22Rv1 (cell line): ENCODE results near the gene FAM180B.

Experiments
- CTCF ChIP-seq: fragments of 450-650 bp; IDR thresholded peaks from 2 replicates; pipeline ENCODE4 v1.5.1; 2017; ENCODE audit warnings: mild to moderate bottlenecking
- ZFX ChIP-seq: fragments of 450-650 bp; IDR thresholded peaks from 2 replicates; pipeline ENCODE4 v1.6.1; 2017; ENCODE audit warnings: antibody characterized with exemption, borderline replicate concordance

GRCh38 chr11:47592251-47592650 lies 5.8 kb downstream of the FAM180B start:
- no peak for TF ChIP-seq CTCF
- no peak for TF ChIP-seq ZFX
